OCI-LY7 (cell line): ENCODE data around the gene USP31. TPM values are rescaled to one million over a fixed set of nuclear protein-coding genes. Genes with fewer than 3 reads are reported as not detected.

ENCODE experiments used
- BruUV-seq: library from RNA; stranded (reverse); fragments of 400-500 nt; replicated peaks from 2 replicates; lab custom pipeline; 2021; lab: Mats Ljungman, UMichigan
- CTCF ChIA-PET: fragments of 300-600 bp; sonication (Branson Sonifier 250); formaldehyde crosslinking; loops from one replicate; lab custom pipeline; 2022; ENCODE audit warnings: antibody characterized with exemption; ENCODE audit not compliant: unreplicated experiment; lab: Charles Lee
- POLR2A ChIA-PET: fragments of 300-600 bp; sonication (Branson Sonifier 250); formaldehyde crosslinking; loops from one replicate; lab custom pipeline; 2022; ENCODE audit warnings: antibody characterized with exemption; lab: Charles Lee
- DNase-seq: peaks from one replicate; pipeline ENCODE4 v3.0.0-alpha.2; 2015; ENCODE audit warnings: low spot score
- H2AFZ ChIP-seq: fragments of 200-600 bp; sonication (generic), shearing (Covaris generic); 2 replicates; pipeline ENCODE4 v1.6.1; 2014; ENCODE audit warnings: mild to moderate bottlenecking, antibody characterized with exemption, low read length, moderate library complexity
- H3K27ac ChIP-seq: fragments of 200-600 bp; sonication (generic); 2 replicates; pipeline ENCODE4 v1.5.1; 2014; ENCODE audit warnings: mixed run types, low read depth, mild to moderate bottlenecking, moderate library complexity, low read length, inconsistent platforms; ENCODE audit not compliant: poor library complexity, severe bottlenecking
- H3K36me3 ChIP-seq: fragments of 200-600 bp; sonication (generic); 2 replicates; pipeline ENCODE4 v1.6.1; 2014; ENCODE audit warnings: mild to moderate bottlenecking, antibody characterized with exemption, low read length, moderate library complexity, mixed read lengths; ENCODE audit not compliant: insufficient read depth
- H3K4me1 ChIP-seq: fragments of 200-600 bp; sonication (generic); 2 replicates; pipeline ENCODE4 v1.5.1; 2014; ENCODE audit warnings: mild to moderate bottlenecking, low read length; ENCODE audit not compliant: insufficient read depth, poor library complexity, severe bottlenecking
- H3K4me2 ChIP-seq: fragments of 200-600 bp; sonication (generic); 2 replicates; pipeline ENCODE4 v1.6.1; 2014; ENCODE audit warnings: mild to moderate bottlenecking, low read length
- H3K4me3 ChIP-seq: fragments of 200-600 bp; sonication (generic); 2 replicates; pipeline ENCODE4 v1.5.1; 2014; ENCODE audit warnings: mild to moderate bottlenecking, low read depth, low read length; ENCODE audit not compliant: poor library complexity, severe bottlenecking
- H3K79me2 ChIP-seq: fragments of 200-600 bp; sonication (generic); 2 replicates; pipeline ENCODE4 v1.6.1; 2016; ENCODE audit warnings: low read depth, mild to moderate bottlenecking, low read length, moderate library complexity, mixed read lengths; ENCODE audit not compliant: insufficient read depth
- H3K9me2 ChIP-seq: fragments of 200-600 bp; sonication (generic); 2 replicates; pipeline ENCODE4 v1.6.1; 2016; ENCODE audit warnings: mild to moderate bottlenecking, low read length, mixed read lengths; ENCODE audit not compliant: insufficient read depth
- H3K9me3 ChIP-seq: fragments of 200-600 bp; sonication (generic); 2 replicates; pipeline ENCODE4 v1.6.1; 2014; ENCODE audit warnings: mild to moderate bottlenecking, mixed run types, low read length, mixed read lengths
- H4K20me1 ChIP-seq: fragments of 200-600 bp; sonication (generic); 2 replicates; pipeline ENCODE4 v1.6.1; 2014; ENCODE audit warnings: mild to moderate bottlenecking, antibody characterized with exemption, low read length, moderate library complexity, mixed read lengths; ENCODE audit not compliant: insufficient read depth
- CTCF ChIP-seq: fragments of 200-600 bp; sonication (generic); conservative IDR thresholded peaks from 2 replicates; pipeline ENCODE4 v1.5.1; 2014; ENCODE audit warnings: mild to moderate bottlenecking, antibody characterized with exemption, low read length, moderate library complexity, mixed read lengths
- EZH2phosphoT487 ChIP-seq: fragments of 200-600 bp; sonication (generic); IDR thresholded peaks from 2 replicates; pipeline ENCODE4 v1.6.1; 2018; ENCODE audit warnings: low read depth, borderline replicate concordance, mild to moderate bottlenecking, mixed run types, antibody characterized with exemption, low read length, moderate library complexity, mixed read lengths
- intact Hi-C: fragments of 100-400 bp; cut with micrococcal nuclease; formaldehyde crosslinking; loops from one replicate; pipeline ENCODE4 v1.10.0; 2022; ENCODE audit not compliant: unreplicated experiment
- total RNA-seq, 2 experiments: library from RNA; depleted of rRNA in 1 of 2; stranded (reverse); fragments of >200 nt in 1 of 2; shearing (Covaris generic) in 1 of 2; gene quantifications; 2 replicates each; pipeline ENCODE4 v1.2.3, GENCODE V29; 2014 to 2022

USP31 gene
- total RNA-seq, 2 experiments from 2014 or later: 9.0 to 12.2 TPM

- TF ChIP-seq EZH2phosphoT487 (no peak), CTCF (no peak)
- DNase-seq: no peak
- H3K27ac ChIP-seq: no peak overlapping the region
- no peaks in the 10 kb centered on the region for H3K9me3 ChIP-seq
- no peak overlapping the region for H3K4me3 ChIP-seq
- H3K36me3 ChIP-seq: peaks cover 14% of the 10 kb centered on the region; the same call in 1 of the 2 replicates
- POLR2A ChIA-PET: interaction anchor here (0.7 kb wide), 1 partner anchor 173 kb away, joined by 3 read pairs; no protein-coding TSS in a partner anchor
- H2AFZ ChIP-seq: no peak overlapping the region
- H3K4me2 ChIP-seq: no peak overlapping the region
- no peaks in the 10 kb centered on the region for H4K20me1 ChIP-seq
- CTCF ChIA-PET: no interaction called here
- H3K79me2 ChIP-seq: no peaks in the 10 kb centered on the region; the same call in 1 of the 2 replicates
- intact Hi-C loops: no loop called here
- H3K4me1 ChIP-seq: no peaks in the 10 kb centered on the region
- BruUV-seq: no TSS peak
- H3K9me2 ChIP-seq: no peaks in the 10 kb centered on the region
Observed at GRCh38 chr16:23110257-23110899, 38.9 kb downstream of the USP31 start.

GRCh38 chr16:23107936-23108335 lies 41.3 kb downstream of the USP31 start:
- TF ChIP-seq CTCF: no peak
- TF ChIP-seq EZH2phosphoT487: no peak
- DNase-seq: no peak
- ChIA-PET POLR2A (interaction anchor here (0.6 kb wide), 1 partner anchor 25 kb away, joined by 3 read pairs; no protein-coding TSS in a partner anchor), CTCF (no interaction called here)
- no TSS peak for BruUV-seq
- Histone ChIP-seq H3K36me3 (peaks cover 20% of the 10 kb centered on the region; the same call in 1 of the 2 replicates), H3K9me3 (no peaks in the 10 kb centered on the region), H3K9me2 (no peaks in the 10 kb centered on the region), H3K27ac (no peak overlapping the region), H3K79me2 (no peaks in the 10 kb centered on the region), H2AFZ (no peak overlapping the region), H4K20me1 (no peaks in the 10 kb centered on the region), H3K4me3 (no peak overlapping the region), H3K4me2 (no peak overlapping the region), H3K4me1 (no peaks in the 10 kb centered on the region)
- intact Hi-C loops: no loop called here

GRCh38 chr16:23107117-23107516 lies 42.1 kb downstream of the USP31 start:
- intact Hi-C loops: no loop called here
- no peak overlapping the region for H3K27ac ChIP-seq
- ChIA-PET POLR2A (interaction anchor here (0.6 kb wide), 1 partner anchor 26 kb away, joined by 3 read pairs; no protein-coding TSS in a partner anchor), CTCF (no interaction called here)
- H3K9me3 ChIP-seq: no peaks in the 10 kb centered on the region
- no peak for TF ChIP-seq EZH2phosphoT487
- TF ChIP-seq CTCF: no peak
- no peaks in the 10 kb centered on the region for H3K79me2 ChIP-seq
- no peaks in the 10 kb centered on the region for H3K4me1 ChIP-seq
- no peak overlapping the region for H3K4me3 ChIP-seq
- H3K4me2 ChIP-seq: no peak overlapping the region
- peaks cover 24% of the 10 kb centered on the region for H3K36me3 ChIP-seq
- H2AFZ ChIP-seq: no peak overlapping the region
- no TSS peak for BruUV-seq
- no peaks in the 10 kb centered on the region for H4K20me1 ChIP-seq
- H3K9me2 ChIP-seq: no peaks in the 10 kb centered on the region
- no peak for DNase-seq
